GM19328 (cell line): Measurements from ENCODE around the gene NR2E1.

Experiments
- ATAC-seq: cut with Tn5 transposase; IDR thresholded peaks from one replicate; pipeline ENCODE4 v1.9.1; 2021; ENCODE audit warnings: mild to moderate bottlenecking, moderate library complexity; ENCODE audit not compliant: unreplicated experiment

NR2E1 gene

DNA sequence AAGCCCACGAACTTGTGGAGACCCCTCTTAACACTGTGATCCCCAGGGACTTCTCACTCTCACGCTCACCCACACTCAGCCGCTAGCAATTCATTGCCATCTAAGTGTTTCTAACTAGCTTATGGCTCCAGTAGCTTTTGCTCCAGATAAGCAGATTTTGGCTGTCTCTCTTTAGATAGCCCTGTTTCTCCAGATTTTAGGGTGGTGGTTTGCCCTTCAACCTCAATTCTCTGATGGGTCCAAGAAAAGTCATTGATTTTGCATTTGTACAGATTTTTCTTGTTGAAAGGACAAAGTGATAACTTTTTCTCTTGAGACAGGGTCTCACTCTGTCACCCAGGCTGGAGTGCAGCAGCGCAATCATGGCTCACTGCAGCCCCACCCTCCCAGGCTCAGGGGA, 41.2 kb downstream of the NR2E1 start:
- ATAC-seq, result no peak

GRCh38 chr6:108209738-108210137, 43.9 kb downstream of the NR2E1 start:
- no peak for ATAC-seq

DNA sequence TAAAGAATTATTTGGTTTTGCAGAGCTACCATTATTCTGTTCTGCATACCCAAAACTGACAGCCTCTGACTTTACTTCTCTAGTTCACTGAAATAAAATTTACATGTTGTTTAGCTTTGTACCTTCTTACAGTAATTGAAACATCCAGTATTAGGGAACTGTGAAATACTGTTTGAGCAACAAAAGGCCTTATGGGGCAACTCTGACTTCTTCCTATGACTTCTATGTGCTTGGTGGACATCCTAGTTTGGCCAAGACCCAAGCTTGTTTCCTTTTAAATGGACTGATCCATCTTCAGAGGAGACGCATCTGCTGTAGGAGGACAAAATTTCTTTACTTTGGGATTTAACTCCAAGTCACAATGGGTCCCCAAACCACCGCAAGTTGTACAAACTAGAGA, 44.7 kb downstream of the NR2E1 start:
- no peak for ATAC-seq

- no peak for ATAC-seq
These were observed 45.8 kb downstream of the NR2E1 start for GRCh38 chr6:108211671-108212070.

GRCh38 chr6:108222064-108222463, 56.2 kb downstream of the NR2E1 start:
- no peak for ATAC-seq

- no peak for ATAC-seq
These were observed 56.7 kb downstream of the NR2E1 start for GRCh38 chr6:108222504-108222903.

DNA sequence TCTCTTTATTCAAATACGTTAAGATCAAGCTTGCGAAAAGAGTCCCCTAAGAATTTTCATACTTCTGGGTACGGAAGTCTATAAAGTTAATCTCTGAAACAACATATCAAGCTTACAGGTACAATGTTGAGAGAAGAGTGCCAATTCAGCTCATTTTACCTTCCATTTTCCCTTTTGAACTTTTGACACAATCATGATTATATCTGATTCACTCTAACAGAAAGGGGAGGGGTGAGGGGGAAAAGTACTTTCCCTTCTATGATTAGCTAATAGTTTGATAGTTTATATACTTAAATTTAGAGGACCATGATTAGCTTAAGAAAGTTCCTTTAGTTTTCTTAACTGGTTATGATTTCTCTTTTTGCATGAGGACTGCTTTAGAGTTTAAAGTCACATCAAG, 61.5 kb downstream of the NR2E1 start:
- ATAC-seq, result no peak

DNA sequence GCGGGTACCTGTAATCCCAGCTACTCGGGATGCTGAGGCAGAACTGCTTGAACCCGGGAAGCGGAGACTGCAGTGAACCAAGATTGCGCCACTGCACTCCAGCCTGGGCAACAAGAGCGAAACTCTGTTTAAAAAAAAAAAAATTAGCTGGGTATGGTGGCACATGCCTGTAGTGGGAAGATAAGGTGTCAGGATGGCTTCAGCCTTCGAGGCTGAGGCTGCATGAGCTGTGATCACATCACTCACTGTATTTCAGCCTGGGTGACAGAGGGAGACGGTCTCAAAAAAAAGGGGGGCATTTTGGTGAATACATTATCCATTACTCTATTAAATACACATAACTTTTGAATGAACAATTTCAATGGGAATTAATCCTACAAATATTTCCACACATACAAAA, 62.6 kb downstream of the NR2E1 start:
- no peak for ATAC-seq

DNA sequence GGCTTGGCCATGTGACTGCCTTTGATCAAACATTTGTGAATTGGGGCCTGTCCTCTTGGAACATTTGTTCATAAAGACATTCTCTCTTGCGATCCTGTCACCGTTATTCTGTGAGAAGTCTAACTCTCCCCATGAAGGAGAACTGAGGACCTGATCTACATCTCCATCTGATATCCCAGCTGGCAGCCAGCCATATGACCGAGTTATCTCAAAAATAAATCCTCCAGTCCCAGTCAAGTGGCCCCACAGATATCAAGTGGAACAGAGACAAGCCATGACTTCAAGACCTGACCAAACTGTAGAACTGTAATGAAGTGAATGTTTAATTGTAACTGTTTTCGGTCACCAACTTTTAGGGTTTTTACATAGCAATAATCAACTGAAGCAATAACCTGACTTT, 69.3 kb downstream of the NR2E1 start:
- no peak for ATAC-seq

DNA sequence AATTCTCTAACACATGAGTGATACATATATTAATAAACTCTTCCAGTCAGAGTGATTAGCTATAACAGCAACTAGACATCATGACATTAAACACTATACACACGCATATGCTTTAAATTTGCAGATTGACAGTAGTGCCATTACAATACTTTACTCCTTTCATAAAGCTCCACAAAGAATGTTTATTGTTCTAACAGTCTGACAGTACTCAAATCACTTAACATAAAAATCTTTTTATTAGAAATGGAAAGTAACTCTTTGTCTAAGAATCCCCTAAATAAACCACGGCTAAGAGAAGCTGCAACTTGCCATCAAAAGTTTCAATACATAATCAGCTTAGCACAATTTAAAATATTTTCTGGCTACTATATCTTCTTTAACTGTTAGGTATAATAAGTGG, 71.0 kb downstream of the NR2E1 start:
- no peak for ATAC-seq

GRCh38 chr6:108238322-108238721, 72.5 kb downstream of the NR2E1 start:
- ATAC-seq, result no peak
